Measurements from ENCODE around the gene DIO2. TPM values are rescaled to one million over a fixed set of nuclear protein-coding genes. Genes with fewer than 3 reads are reported as not detected.

DIO2 gene
- total and polyA plus RNA-seq, 9 of the 15 experiments (the other 6 are each of a cell fraction or from before 2014, with no cell fraction given), result not detected

GRCh38 chr14:80152763-80153162 lies 58.5 kb downstream of the DIO2 start:
- no peaks in the 10 kb centered on the region for H3K9me3 ChIP-seq (replicated peaks; ENCODE audit: control insufficient read depth, insufficient read depth, low read depth, low read length)
- FAIRE-seq (no peak), ATAC-seq (no peak), DNase-seq (ENCODE audit: extremely low read depth in 1 of 4, low spot score in 3 of 4) (no peak)
- in situ Hi-C loops (cut with MboI) (no loop called here), intact Hi-C loops (cut with micrococcal nuclease) (no loop called here)
- no peaks in the 10 kb centered on the region for H3K9me1 ChIP-seq (ENCODE audit: control insufficient read depth, insufficient read depth, low read length)
- H3K79me2 ChIP-seq (ENCODE audit: control insufficient read depth, insufficient read depth, low read length), result no peaks in the 10 kb centered on the region
- no peak overlapping the region for H3K4me2 ChIP-seq (ENCODE audit: insufficient read depth, low read length)
- H2AFZ ChIP-seq (ENCODE audit: low read depth, low read length), result no peak overlapping the region
- no peak overlapping the region for H3K27ac ChIP-seq (ENCODE audit: extremely low read depth, low read depth, low read length)
- CTCF ChIA-PET (ENCODE audit: low intra/inter-chr PET ratio), result no interaction called here
- H3K36me3 ChIP-seq (ENCODE audit: control insufficient read depth, insufficient read depth, low read length), result no peaks in the 10 kb centered on the region
- no peak overlapping the region for H3K4me3 ChIP-seq
- BruUV-seq (replicated peaks), result no TSS peak
- no peak for TF ChIP-seq ZNF134 (CRISPR knock-in tag; conservative IDR thresholded peaks at IDR 0.05)
- TF ChIP-seq E2F8 (IDR thresholded peaks at IDR 0.05; ENCODE audit: low read depth, partially characterized antibody), result no peak
- TF ChIP-seq MAFF (IDR thresholded peaks at IDR 0.05; ENCODE audit: low read length), result peak; percentile 51; the same call in 1 of the 2 replicates
- peak; percentile 63 for TF ChIP-seq MAFK (IDR thresholded peaks at IDR 0.05; ENCODE audit: low read length)
- POLR2A ChIA-PET, result no interaction called here
- 0% methylated on average over 1 of the region's 1 CpG for WGBS (ENCODE audit: insufficient coverage, low coverage, missing lambda C conversion rate)
- H3K27me3 ChIP-seq (ENCODE audit: control insufficient read depth in 2 of 2, insufficient read depth in 2 of 2, low read length in 2 of 2), result no peaks in the 10 kb centered on the region
- no peaks in the 10 kb centered on the region for H4K20me1 ChIP-seq (replicated peaks; ENCODE audit: control insufficient read depth, insufficient read depth, low read length)
- H3K9ac ChIP-seq (ENCODE audit: insufficient read depth in 1 of 2, low read depth in 2 of 2, low read length in 2 of 2), result no peak overlapping the region
- H3K4me1 ChIP-seq (replicated peaks in 1 of 2; ENCODE audit: control insufficient read depth in 2 of 2, insufficient read depth in 2 of 2, low read length in 2 of 2), result no peaks in the 10 kb centered on the region

- intact Hi-C loops (cut with micrococcal nuclease), result no loop called here
- Histone ChIP-seq H3K9ac (ENCODE audit: insufficient read depth in 1 of 2, low read depth in 2 of 2, low read length in 2 of 2) (no peak overlapping the region), H3K9me1 (ENCODE audit: control insufficient read depth, insufficient read depth, low read length) (no peaks in the 10 kb centered on the region), H3K27ac (ENCODE audit: extremely low read depth, low read depth, low read length) (no peak overlapping the region), H3K27me3 (ENCODE audit: control insufficient read depth in 2 of 2, insufficient read depth in 2 of 2, low read length in 2 of 2) (no peaks in the 10 kb centered on the region), H3K9me3 (replicated peaks; ENCODE audit: control insufficient read depth, insufficient read depth, low read depth, low read length) (no peaks in the 10 kb centered on the region), H3K4me1 (replicated peaks in 1 of 2; ENCODE audit: control insufficient read depth in 2 of 2, insufficient read depth in 2 of 2, low read length in 2 of 2) (no peaks in the 10 kb centered on the region), H3K36me3 (ENCODE audit: control insufficient read depth, insufficient read depth, low read length) (no peaks in the 10 kb centered on the region), H4K20me1 (replicated peaks; ENCODE audit: control insufficient read depth, insufficient read depth, low read length) (no peaks in the 10 kb centered on the region), H3K79me2 (ENCODE audit: control insufficient read depth, insufficient read depth, low read length) (no peaks in the 10 kb centered on the region), H3K4me3 (no peak overlapping the region), H2AFZ (ENCODE audit: low read depth, low read length) (no peak overlapping the region), H3K4me2 (ENCODE audit: insufficient read depth, low read length) (no peak overlapping the region)
- ChIA-PET CTCF (ENCODE audit: low intra/inter-chr PET ratio) (no interaction called here), POLR2A (no interaction called here)
- in situ Hi-C loops (cut with MboI), result no loop called here
- BruUV-seq (replicated peaks), result no TSS peak
- ATAC-seq (no peak), DNase-seq (ENCODE audit: extremely low read depth in 1 of 4, low spot score in 3 of 4) (no peak), FAIRE-seq (no peak)
- TF ChIP-seq ZNF77 (CRISPR knock-in tag; IDR thresholded peaks at IDR 0.05), result no peak
- TF ChIP-seq RAD21 (CRISPR knock-in tag; conservative IDR thresholded peaks at IDR 0.05 in 1 of 2, IDR thresholded peaks at IDR 0.05 in 1 of 2), result no peak
- no peak for TF ChIP-seq ZNF551 (CRISPR knock-in tag; IDR thresholded peaks at IDR 0.05)
- TF ChIP-seq PTRF (tag; IDR thresholded peaks at IDR 0.05), result no peak
- TF ChIP-seq THAP7 (CRISPR knock-in tag; IDR thresholded peaks at IDR 0.05), result no peak
Observed at GRCh38 chr14:80152166-80152565, 59.1 kb downstream of the DIO2 start.
